PC-9 (cell line): ENCODE results near the gene CPVL.

Experiments
- EZH2 ChIP-seq: fragments of 200-600 bp; sonication (generic); IDR thresholded peaks from 2 replicates; pipeline ENCODE4 v1.8.0; 2017; ENCODE audit warnings: antibody characterized with exemption, low read depth
- TF ChIP-seq, protein P1 (sequence below): fragments of 200-600 bp; sonication (generic); conservative IDR thresholded peaks from 2 replicates; pipeline ENCODE4 v1.6.1; 2017; ENCODE audit warnings: mixed run types, antibody characterized with exemption, mild to moderate bottlenecking, moderate library complexity

- TF ChIP-seq, protein P1, sequence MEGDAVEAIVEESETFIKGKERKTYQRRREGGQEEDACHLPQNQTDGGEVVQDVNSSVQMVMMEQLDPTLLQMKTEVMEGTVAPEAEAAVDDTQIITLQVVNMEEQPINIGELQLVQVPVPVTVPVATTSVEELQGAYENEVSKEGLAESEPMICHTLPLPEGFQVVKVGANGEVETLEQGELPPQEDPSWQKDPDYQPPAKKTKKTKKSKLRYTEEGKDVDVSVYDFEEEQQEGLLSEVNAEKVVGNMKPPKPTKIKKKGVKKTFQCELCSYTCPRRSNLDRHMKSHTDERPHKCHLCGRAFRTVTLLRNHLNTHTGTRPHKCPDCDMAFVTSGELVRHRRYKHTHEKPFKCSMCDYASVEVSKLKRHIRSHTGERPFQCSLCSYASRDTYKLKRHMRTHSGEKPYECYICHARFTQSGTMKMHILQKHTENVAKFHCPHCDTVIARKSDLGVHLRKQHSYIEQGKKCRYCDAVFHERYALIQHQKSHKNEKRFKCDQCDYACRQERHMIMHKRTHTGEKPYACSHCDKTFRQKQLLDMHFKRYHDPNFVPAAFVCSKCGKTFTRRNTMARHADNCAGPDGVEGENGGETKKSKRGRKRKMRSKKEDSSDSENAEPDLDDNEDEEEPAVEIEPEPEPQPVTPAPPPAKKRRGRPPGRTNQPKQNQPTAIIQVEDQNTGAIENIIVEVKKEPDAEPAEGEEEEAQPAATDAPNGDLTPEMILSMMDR: no peak
- no peak for TF ChIP-seq EZH2
Observed at GRCh38 chr7:29096446-29096730, 49.9 kb downstream of the CPVL start.
